Activated CD8-positive, alpha-beta memory T cell treated with anti-CD3 and anti-CD28 coated beads, Interleukin-2, amount 50 U/mL, for 48 hours (primary cell): ENCODE data around the gene VGF.
A peak's percentile ranks its signal among the peaks of the same experiment; 100 is the strongest.

ENCODE experiments used
- DNase-seq: peaks from one replicate; pipeline ENCODE4 v3.0.0-alpha.2; 2020

The VGF gene

GRCh38 chr7:101185258-101185839 lies 20.0 kb upstream of the VGF start:
- DNase-seq = no peak

GRCh38 chr7:101180130-101180755 lies 14.9 kb upstream of the VGF start, which contains the start of gene NAT16:
Gene NAT16 (minus strand): TSS chr7:101180293. CDS start chr7:101174807, 5,486 bp downstream.
- DNase-seq = no peak

GRCh38 chr7:101179713-101180112 lies 14.3 kb upstream of the VGF start:
- DNase-seq = no peak

GRCh38 chr7:101179117-101179516 lies 13.7 kb upstream of the VGF start:
- no peak for DNase-seq

- DNase-seq = no peak
Measured at GRCh38 chr7:101177644-101178043, 12.3 kb upstream of the VGF start.

- no peak for DNase-seq
Measured at GRCh38 chr7:101175664-101176063, 10.3 kb upstream of the VGF start.

- no peak for DNase-seq
Measured at GRCh38 chr7:101174322-101174854, 9.0 kb upstream of the VGF start.

- peak; percentile 90 for DNase-seq
Measured at GRCh38 chr7:101173752-101174244, 8.4 kb upstream of the VGF start.

GRCh38 chr7:101172854-101173751 lies 7.7 kb upstream of the VGF start:
- DNase-seq = peak; percentile 73

- DNase-seq = no peak
Measured at GRCh38 chr7:101172005-101172853, 6.9 kb upstream of the VGF start.

- DNase-seq = no peak
Measured at GRCh38 chr7:101171442-101171837, 6.1 kb upstream of the VGF start.

- no peak for DNase-seq
Measured at GRCh38 chr7:101170617-101171441, 5.5 kb upstream of the VGF start.

- DNase-seq = peak; percentile 96
Measured at GRCh38 chr7:101169838-101170551, 4.6 kb upstream of the VGF start.

GRCh38 chr7:101169110-101169837 lies 3.9 kb upstream of the VGF start:
- no peak for DNase-seq

GRCh38 chr7:101168412-101169049 lies 3.2 kb upstream of the VGF start:
- no peak for DNase-seq

- DNase-seq = no peak
Measured at GRCh38 chr7:101167645-101168411, 2.5 kb upstream of the VGF start.

- DNase-seq = no peak
Measured at GRCh38 chr7:101166909-101167644, 1.7 kb upstream of the VGF start.

GRCh38 chr7:101166648-101166908 lies 1.2 kb upstream of the VGF start:
- no peak for DNase-seq
